KMS-11 (cell line): ENCODE measurements around the gene NDUFS3.
"Not testable (repeated sequence)": the region's sequence is repeated elsewhere in the genome, so short reads cannot be mapped to it uniquely, and the experiment has no call there.

Source experiments
- H2AFZ ChIP-seq: fragments of 200-600 bp; sonication (generic); 2 replicates; pipeline ENCODE4 v1.6.1; 2016; ENCODE audit warnings: antibody characterized with exemption, mixed run types, low read depth
- H3K27ac ChIP-seq: fragments of 200-600 bp; sonication (generic); 2 replicates; pipeline ENCODE4 v1.6.1; 2016; ENCODE audit warnings: mild to moderate bottlenecking, mixed run types
- H3K27me3 ChIP-seq: fragments of 200-600 bp; sonication (generic); 2 replicates; pipeline ENCODE4 v1.6.1; 2017; ENCODE audit warnings: mild to moderate bottlenecking, low read depth, mixed run types, moderate library complexity; ENCODE audit not compliant: insufficient read depth
- H3K36me3 ChIP-seq: fragments of 200-600 bp; sonication (generic); 2 replicates; pipeline ENCODE4 v1.6.1; 2017; ENCODE audit warnings: mild to moderate bottlenecking, mixed run types; ENCODE audit not compliant: insufficient read depth
- H3K4me1 ChIP-seq: fragments of 200-600 bp; sonication (generic); 2 replicates; pipeline ENCODE4 v1.6.1; 2016; ENCODE audit warnings: mild to moderate bottlenecking, low read depth, mixed run types; ENCODE audit not compliant: poor library complexity, severe bottlenecking
- H3K4me2 ChIP-seq: fragments of 200-600 bp; sonication (generic); 2 replicates; pipeline ENCODE4 v1.7.0; 2016; ENCODE audit warnings: mild to moderate bottlenecking, mixed run types
- H3K4me3 ChIP-seq: fragments of 200-600 bp; sonication (generic); IDR thresholded peaks from 2 replicates; pipeline ENCODE4 v1.6.1; 2017; ENCODE audit warnings: low read depth, low read length, mixed read lengths; ENCODE audit not compliant: insufficient read depth
- H3K79me2 ChIP-seq: fragments of 200-600 bp; sonication (generic); 2 replicates; pipeline ENCODE4 v1.6.1; 2016; ENCODE audit warnings: low read depth, mixed run types; ENCODE audit not compliant: insufficient read depth
- H3K9ac ChIP-seq: fragments of 200-600 bp; sonication (generic); 2 replicates; pipeline ENCODE4 v1.6.1; 2016; ENCODE audit warnings: mild to moderate bottlenecking, mixed run types
- H4K20me1 ChIP-seq: fragments of 200-600 bp; sonication (generic); 2 replicates; pipeline ENCODE4 v1.6.1; 2016; ENCODE audit warnings: mild to moderate bottlenecking, mixed run types; ENCODE audit not compliant: insufficient read depth
- CTCF ChIP-seq: fragments of 200-600 bp; sonication (generic); conservative IDR thresholded peaks from 2 replicates; pipeline ENCODE4 v1.6.1; 2017; ENCODE audit warnings: low read depth, mild to moderate bottlenecking, antibody characterized with exemption, low read length, moderate library complexity, mixed read lengths

The NDUFS3 gene

DNA sequence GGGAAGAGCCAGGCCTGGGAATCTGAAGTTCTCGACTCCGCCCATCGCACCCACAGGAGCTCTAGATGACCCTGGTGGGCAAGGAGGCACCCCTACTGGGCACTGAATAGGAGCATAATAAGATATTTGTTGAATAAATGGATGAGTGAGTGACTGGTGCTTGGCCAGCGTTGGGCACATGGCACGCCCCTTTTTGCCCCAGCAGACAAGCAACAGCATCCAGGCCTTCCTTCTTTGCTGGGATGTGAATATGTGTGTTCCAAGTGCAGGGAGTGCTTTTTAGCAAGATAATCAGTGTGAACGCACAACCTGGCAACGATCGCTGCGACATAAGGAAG lies 25.5 kb upstream of the NDUFS3 start:
- Histone ChIP-seq H2AFZ (peak overlapping the region; percentile 59), H3K4me3 (no peak overlapping the region), H3K36me3 (no peaks in the 10 kb centered on the region), H3K9ac (peak overlapping the region; percentile 93; the same call in 1 of the 2 replicates), H3K4me1 (peaks cover 36% of the 10 kb centered on the region), H3K27ac (no peak overlapping the region), H3K4me2 (peak overlapping the region; percentile 23; the same call in 1 of the 2 replicates), H3K79me2 (peaks cover 44% of the 10 kb centered on the region), H3K27me3 (no peaks in the 10 kb centered on the region), H4K20me1 (peaks cover 13% of the 10 kb centered on the region)
- peak; percentile 48 for TF ChIP-seq CTCF

DNA sequence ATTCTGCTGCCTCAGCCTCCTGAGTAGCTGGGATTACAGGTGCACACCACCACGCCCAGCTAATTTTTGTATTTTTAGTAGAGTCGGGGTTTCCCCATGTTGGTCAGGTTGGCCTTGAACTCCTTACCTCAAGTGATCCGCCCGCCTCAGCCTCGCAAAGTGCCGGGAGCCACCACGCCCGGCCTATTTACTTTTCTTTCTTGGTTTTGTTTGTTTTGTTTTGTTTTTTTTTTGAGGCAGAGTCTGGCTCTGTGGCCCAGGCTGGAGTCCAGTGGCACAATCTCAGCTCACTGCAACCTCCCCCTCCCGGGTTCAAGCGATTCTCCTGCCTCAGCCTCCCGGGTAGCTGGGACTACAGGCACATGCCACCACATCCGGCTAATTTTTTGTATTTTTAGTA lies 21.9 kb upstream of the NDUFS3 start:
- not testable (repeated sequence) for H3K4me3 ChIP-seq, H3K79me2 ChIP-seq, H3K27ac ChIP-seq, H3K4me1 ChIP-seq, H3K9ac ChIP-seq, H2AFZ ChIP-seq, H3K4me2 ChIP-seq, H4K20me1 ChIP-seq, H3K27me3 ChIP-seq, H3K36me3 ChIP-seq

- TF ChIP-seq CTCF, result no peak
- no peak overlapping the region for H3K27ac ChIP-seq
- H3K27me3 ChIP-seq, result no peaks in the 10 kb centered on the region
- H3K9ac ChIP-seq, result no peak overlapping the region
- H3K4me1 ChIP-seq, result peaks cover under 1% of the 10 kb centered on the region
- H2AFZ ChIP-seq, result no peak overlapping the region
- H3K4me3 ChIP-seq, result no peak overlapping the region
- H3K79me2 ChIP-seq, result no peaks in the 10 kb centered on the region
- no peak overlapping the region for H3K4me2 ChIP-seq
- H3K36me3 ChIP-seq, result no peaks in the 10 kb centered on the region
- no peaks in the 10 kb centered on the region for H4K20me1 ChIP-seq
Observed at GRCh38 chr11:47558695-47559094, 20.2 kb upstream of the NDUFS3 start.

GRCh38 chr11:47560426-47560825 lies 18.4 kb upstream of the NDUFS3 start:
- Histone ChIP-seq H3K4me1 (peaks cover 9% of the 10 kb centered on the region), H3K27me3 (no peaks in the 10 kb centered on the region), H3K4me2 (no peak overlapping the region), H4K20me1 (no peaks in the 10 kb centered on the region), H3K79me2 (no peaks in the 10 kb centered on the region), H3K36me3 (no peaks in the 10 kb centered on the region), H3K27ac (no peak overlapping the region), H3K9ac (no peak overlapping the region), H2AFZ (no peak overlapping the region), H3K4me3 (no peak overlapping the region)
- no peak for TF ChIP-seq CTCF

GRCh38 chr11:47562393-47562792 lies 16.5 kb upstream of the NDUFS3 start:
- H3K4me1 ChIP-seq, result peaks cover 16% of the 10 kb centered on the region
- H2AFZ ChIP-seq, H3K4me3 ChIP-seq, H3K36me3 ChIP-seq, H3K27me3 ChIP-seq, H3K4me2 ChIP-seq, H3K9ac ChIP-seq, H4K20me1 ChIP-seq, H3K27ac ChIP-seq: not testable (repeated sequence)
- peaks cover 17% of the 10 kb centered on the region; the same call in 1 of the 2 replicates for H3K79me2 ChIP-seq

- H4K20me1 ChIP-seq, H3K27ac ChIP-seq, H2AFZ ChIP-seq, H3K36me3 ChIP-seq, H3K9ac ChIP-seq, H3K27me3 ChIP-seq, H3K4me3 ChIP-seq: not testable (repeated sequence)
- peak overlapping the region; percentile 78 for H3K4me2 ChIP-seq
- peaks cover 16% of the 10 kb centered on the region for H3K4me1 ChIP-seq
- H3K79me2 ChIP-seq, result peaks cover 21% of the 10 kb centered on the region; the same call in 1 of the 2 replicates
Observed at GRCh38 chr11:47564366-47564765, 14.5 kb upstream of the NDUFS3 start.
